Adrenal gland (tissue), 12 donors: ENCODE data around the gene HYAL1. TPM values are rescaled to one million over a fixed set of nuclear protein-coding genes. Genes with fewer than 3 reads are reported as not detected.
"Not testable (repeated sequence)": the region's sequence is repeated elsewhere in the genome, so short reads cannot be mapped to it uniquely, and the experiment has no call there.

Source experiments
- DNase-seq, 7 donors: peaks; one replicate each; pipeline ENCODE4 v3.0.0-alpha.2; 2019 to 2020
- H3K27ac ChIP-seq, 5 donors: fragments of 200-600 bp; sonication (generic) in 4 of 5; 1 replicate in 3 of 5; 2 replicates in 2 of 5; pipeline versions ENCODE4 v1.5.1 to v1.8.0; 2016 to 2020; ENCODE audit warnings: mild to moderate bottlenecking in 1 of 5
- H3K27me3 ChIP-seq: fragments of 200-600 bp; 2 replicates; pipeline ENCODE4 v1.8.0; 2021
- H3K36me3 ChIP-seq, 2 donors: fragments of 200-600 bp; replicated peaks in 1 of 2; 1 replicate in 1 of 2; 2 replicates in 1 of 2; pipeline versions ENCODE4 v1.5.1 to v1.8.0; 2018 to 2022
- H3K4me1 ChIP-seq, 2 donors: fragments of 200-600 bp; replicated peaks in 1 of 2; 1 replicate in 1 of 2; 2 replicates in 1 of 2; pipeline versions ENCODE4 v1.5.1 to v1.8.0; 2018 to 2021
- H3K4me3 ChIP-seq, 4 donors: fragments of 200-600 bp; sonication (generic) in 3 of 4; one replicate each; pipeline ENCODE4 v1.5.1; 2016 to 2018
- H3K9me3 ChIP-seq, 3 donors: fragments of 200-600 bp; sonication (generic) in 1 of 3; replicated peaks in 1 of 3; 1 replicate in 2 of 3; 2 replicates in 1 of 3; pipeline versions ENCODE4 v1.5.1 to v1.8.0; 2016 to 2021
- CTCF ChIP-seq, 6 experiments: fragments of 450-650 bp in 4 of 6; fragments of 200-600 bp in 2 of 6; sonication (generic) in 1 of 6; IDR thresholded peaks; 1 replicate in 5 of 6; 2 replicates in 1 of 6; pipeline versions ENCODE4 v1.5.1 to v1.8.0; 2016 to 2021; ENCODE audit warnings: antibody characterized with exemption in 6 of 6, mild to moderate bottlenecking in 2 of 6, moderate library complexity in 1 of 6
- POLR2A ChIP-seq, 2 donors: fragments of 450-650 bp; IDR thresholded peaks; one replicate each; pipeline ENCODE4 v1.6.1; 2017; ENCODE audit warnings: antibody characterized with exemption in 2 of 2, mild to moderate bottlenecking in 2 of 2, moderate library complexity in 1 of 2
- WGBS, 4 donors: extraction: QIAGEN DNeasy Blood & Tissue Kit in 2 of 4; methylation state at CpG; one replicate each; pipeline versions ENCODE4 v1.1.5 to v1.1.7; 2013 to 2017; 5-methylcytosine and 5-hydroxymethylcytosine counted together
- intact Hi-C, 2 donors: fragments of 100-400 bp; cut with DNase I; formaldehyde crosslinking; loops; one replicate each; pipeline versions ENCODE4 v1.14.1 to v1.15.0; 2022 to 2023
- polyA plus RNA-seq, 3 donors: library from polyadenylated mRNA; stranded (reverse); fragments of 200-250 nt in 2 of 3; fragments of 350-450 nt in 1 of 3; fragmentation: Illumina TruSeq in 1 of 3; extraction: RNeasy Lipid Tissue Mini Kit (QIAGEN cat#74804) in 1 of 3; gene quantifications; one replicate each; pipeline ENCODE4 v1.2.3, GENCODE V29; 2013 to 2014
- total RNA-seq, 9 donors: library from RNA; depleted of rRNA in 4 of 9; stranded (reverse); fragments of >200 nt in 4 of 9; fragments of 120-200 nt in 1 of 9; fragmentation: NEBNext Ultra II Directional in 1 of 9; extraction: Animal tissue kit (Norgen Biotek cat#: 25700) in 1 of 9; gene quantifications; one replicate each; pipeline versions ENCODE4 v1.1.0 to v1.2.4, GENCODE V29; 2013 to 2023
- donor health status: healthy with polysubstance abuse.
- donor health status: Bipolar disorder and iron deficiency.
- donor health status: DM: yes; HTN: yes; CAD: no.
- donor health status: DM: no; HTN: no; CAD: no.
- donor health status: DM: no; HTN: no; CAD: no.
- donor health status: DM: yes; HTN: yes; CAD: no.

HYAL1 gene
- total and polyA plus RNA-seq, 12 donors = 3.2 to 50.5 (median 28.2) TPM

- Histone ChIP-seq H3K36me3 (peaks cover 0 to 33% of the 10 kb centered on the region in 2 donors), H3K27me3 (peaks cover 4% of the 10 kb centered on the region), H3K4me1 (peaks cover 39 to 43% of the 10 kb centered on the region in 2 donors), H3K9me3 (no peaks in the 10 kb centered on the region), H3K27ac (peak overlapping the region in 2 of 5 donors; percentile 47), H3K4me3 (no peak overlapping the region)
- no peak for DNase-seq
- TF ChIP-seq CTCF (IDR thresholded peaks at IDR 0.05) (no peak), POLR2A (IDR thresholded peaks at IDR 0.05) (no peak)
- 31 to 77% (median 52%) methylated on average over 5 to 31 of the region's 31 CpGs for WGBS, 4 donors
- intact Hi-C loops = loop anchor here (5.0 to 10.0 kb wide), 4 partner anchors 41 to 149 kb away; partner anchors contain the start of gene HYAL2 (in 1 of the 2)
These were observed 29.7 kb downstream of the HYAL1 start for GRCh38 chr3:50273689-50274065.

GRCh38 chr3:50272911-50273688, 30.3 kb downstream of the HYAL1 start:
- Histone ChIP-seq H3K9me3 (no peaks in the 10 kb centered on the region), H3K36me3 (peaks cover 0 to 33% of the 10 kb centered on the region in 2 donors), H3K27me3 (peaks cover 4% of the 10 kb centered on the region), H3K4me1 (peaks cover 45 to 48% of the 10 kb centered on the region in 2 donors), H3K27ac (peak overlapping the region in 3 of 5 donors; percentile 19 to 43 (median 39)), H3K4me3 (peak overlapping the region in 1 of 4 donors; percentile 30)
- TF ChIP-seq CTCF (IDR thresholded peaks at IDR 0.05) (peak; percentile 97 to 99 (median 98)), POLR2A (IDR thresholded peaks at IDR 0.05) (peak in 1 of 2 donors; percentile 9)
- intact Hi-C loops = loop anchor here (5.0 to 10.0 kb wide), 4 partner anchors 41 to 148 kb away; partner anchors contain the start of gene HYAL2 (in 1 of the 2)
- DNase-seq = peak; percentile 70 to 92 (median 87)
- 0 to 11% (median 2%) methylated on average over 4 to 61 of the region's 61 CpGs for WGBS, 4 donors

DNA sequence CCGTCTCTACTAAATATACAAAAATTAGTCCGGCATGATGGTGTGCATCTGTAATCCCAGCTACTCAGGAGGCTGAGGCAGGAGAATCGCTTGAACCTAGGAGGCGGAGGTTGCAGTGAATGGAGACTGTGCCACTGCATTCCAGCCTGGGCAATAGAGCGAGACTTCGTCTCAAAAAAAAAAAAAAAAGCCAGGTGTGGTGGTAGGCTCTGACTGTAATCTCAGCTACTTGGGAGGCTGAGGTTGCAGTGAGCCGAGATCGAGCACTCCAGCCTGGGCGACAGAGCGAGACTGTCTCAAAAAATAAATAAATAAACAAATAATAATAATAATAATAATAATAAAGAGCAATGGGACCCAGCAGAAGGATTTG, 30.9 kb downstream of the HYAL1 start:
- not testable (repeated sequence) for DNase-seq, H3K9me3 ChIP-seq, H3K4me3 ChIP-seq, H3K27me3 ChIP-seq
- intact Hi-C loops = loop anchor here (5.0 to 10.0 kb wide), 4 partner anchors 40 to 148 kb away; partner anchors contain the start of gene HYAL2 (in 1 of the 2)
- peaks cover 45 to 48% of the 10 kb centered on the region in 2 donors for H3K4me1 ChIP-seq
- WGBS, 4 donors = 61 to 65% (median 63%) methylated on average over 10 of the region's 10 CpGs
- H3K27ac ChIP-seq = peak overlapping the region in 3 of 5 donors; percentile 19 to 39 (median 32)
- peaks cover 0 to 30% of the 10 kb centered on the region in 2 donors for H3K36me3 ChIP-seq

DNA sequence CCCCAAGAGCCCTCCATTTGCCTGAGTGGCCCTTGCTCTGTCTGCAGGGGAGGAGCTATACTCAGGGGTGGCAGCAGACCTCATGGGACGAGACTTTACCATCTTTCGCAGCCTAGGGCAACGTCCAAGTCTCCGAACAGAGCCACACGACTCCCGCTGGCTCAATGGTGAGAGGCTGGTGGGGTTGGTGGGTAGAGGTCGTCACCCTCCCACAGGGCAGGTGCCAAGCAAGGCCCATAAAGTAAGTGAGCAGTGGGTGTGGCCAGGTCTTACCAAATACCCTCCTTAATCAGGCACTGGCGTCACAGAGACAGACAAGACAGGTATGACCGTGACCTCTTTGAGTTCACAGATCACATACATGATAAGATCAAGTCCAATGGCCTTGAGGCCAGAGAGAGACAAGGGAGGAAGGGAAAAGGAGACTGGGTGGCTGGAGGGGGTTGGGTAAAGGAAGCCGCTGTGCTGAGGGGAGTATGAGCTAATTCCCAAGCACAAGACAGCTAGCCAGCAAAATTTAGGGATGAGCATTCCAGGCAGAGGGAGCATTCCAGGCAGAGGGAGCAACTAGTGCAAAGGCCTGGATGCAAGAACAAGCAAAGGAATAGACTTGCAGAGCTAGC, 31.9 kb downstream of the HYAL1 start:
- Histone ChIP-seq H3K4me3 (peak overlapping the region in 1 of 4 donors; percentile 37), H3K27me3 (peaks cover 4% of the 10 kb centered on the region), H3K9me3 (no peaks in the 10 kb centered on the region), H3K36me3 (peaks cover 0 to 25% of the 10 kb centered on the region in 2 donors), H3K27ac (peak overlapping the region; percentile 70 to 97 (median 89)), H3K4me1 (peaks cover 45 to 52% of the 10 kb centered on the region in 2 donors)
- WGBS, 4 donors = 36 to 55% (median 47%) methylated on average over 8 to 10 of the region's 10 CpGs
- TF ChIP-seq CTCF (IDR thresholded peaks at IDR 0.05) (no peak), POLR2A (IDR thresholded peaks at IDR 0.05) (peak in 1 of 2 donors; percentile 11)
- intact Hi-C loops = loop anchor here (5.0 to 10.0 kb wide), 4 partner anchors 39 to 147 kb away; partner anchors contain the start of gene HYAL2 (in 1 of the 2)
- DNase-seq = peak in 6 of 7 donors; percentile 69 to 95 (median 82)
